Ecto neural progenitor cell (in vitro differentiated cells): ENCODE results near the gene TSPAN5.
"Not testable (repeated sequence)": the region's sequence is repeated elsewhere in the genome, so short reads cannot be mapped to it uniquely, and the experiment has no call there.

Experiments used
- DNase-seq: peaks from one replicate; pipeline ENCODE4 v3.0.0-alpha.2; 2018; ENCODE audit warnings: low spot score

TSPAN5 gene

DNA sequence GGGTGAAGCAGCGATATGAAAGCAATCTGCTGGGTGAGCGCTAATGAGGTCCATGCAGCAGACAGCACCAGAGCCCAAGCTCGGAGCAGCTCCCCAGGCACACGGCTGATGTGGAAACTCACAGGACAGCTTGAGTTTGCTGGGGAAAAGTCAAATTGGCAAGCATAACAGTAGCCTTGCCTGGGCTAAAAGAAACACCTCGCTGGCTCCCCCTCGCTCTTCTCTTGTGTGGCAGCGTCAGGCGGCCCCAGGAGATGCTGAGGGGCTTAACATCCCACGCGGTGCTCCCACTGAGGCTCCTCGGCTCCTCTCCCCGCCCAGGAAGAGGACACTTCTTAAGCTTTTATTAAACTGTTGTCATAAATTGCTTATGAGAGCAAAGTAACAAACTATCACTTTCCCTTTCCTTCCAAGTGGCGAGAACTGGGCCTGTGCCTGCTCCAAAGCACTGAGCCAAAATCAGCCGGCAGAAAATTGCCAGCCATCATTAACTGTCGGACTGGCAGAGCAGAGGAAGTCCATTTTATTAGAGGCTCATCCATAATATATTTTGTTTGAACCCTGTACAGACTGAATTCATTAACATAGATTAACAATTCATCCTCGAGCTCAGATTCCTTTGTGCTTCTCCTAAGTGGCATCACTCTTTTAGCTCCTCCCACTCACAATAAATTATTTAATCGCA, 111.4 kb downstream of the TSPAN5 start:
- no peak for DNase-seq

DNA sequence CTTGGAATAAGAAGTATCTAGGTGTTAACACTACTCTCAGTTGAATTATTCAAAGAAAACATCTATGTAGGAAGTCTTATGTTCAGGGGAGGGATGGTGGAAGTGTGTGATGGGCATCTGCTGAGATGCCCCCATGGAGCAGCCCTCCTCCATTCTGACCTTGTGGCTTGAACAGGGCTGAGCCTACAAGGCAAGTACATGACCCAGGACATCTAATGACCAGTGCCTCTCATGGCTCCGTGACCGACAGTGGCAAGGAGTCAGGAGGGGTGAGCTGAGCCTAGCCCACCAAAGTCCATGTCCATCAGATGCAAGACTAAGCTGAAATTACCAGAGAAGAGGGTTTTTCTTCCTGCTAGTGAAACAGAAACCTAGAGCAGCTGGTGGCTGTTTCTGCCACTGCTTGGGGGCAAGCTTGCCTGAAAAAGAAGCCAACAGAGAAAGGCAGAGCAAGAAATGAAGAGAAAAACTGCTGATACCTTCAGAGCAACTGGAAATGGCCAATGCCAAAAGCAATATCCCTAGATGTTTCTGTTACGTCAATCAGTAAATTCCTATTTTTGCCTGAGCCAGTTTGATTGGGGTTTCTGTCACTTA, 113.5 kb downstream of the TSPAN5 start:
- no peak for DNase-seq

DNA sequence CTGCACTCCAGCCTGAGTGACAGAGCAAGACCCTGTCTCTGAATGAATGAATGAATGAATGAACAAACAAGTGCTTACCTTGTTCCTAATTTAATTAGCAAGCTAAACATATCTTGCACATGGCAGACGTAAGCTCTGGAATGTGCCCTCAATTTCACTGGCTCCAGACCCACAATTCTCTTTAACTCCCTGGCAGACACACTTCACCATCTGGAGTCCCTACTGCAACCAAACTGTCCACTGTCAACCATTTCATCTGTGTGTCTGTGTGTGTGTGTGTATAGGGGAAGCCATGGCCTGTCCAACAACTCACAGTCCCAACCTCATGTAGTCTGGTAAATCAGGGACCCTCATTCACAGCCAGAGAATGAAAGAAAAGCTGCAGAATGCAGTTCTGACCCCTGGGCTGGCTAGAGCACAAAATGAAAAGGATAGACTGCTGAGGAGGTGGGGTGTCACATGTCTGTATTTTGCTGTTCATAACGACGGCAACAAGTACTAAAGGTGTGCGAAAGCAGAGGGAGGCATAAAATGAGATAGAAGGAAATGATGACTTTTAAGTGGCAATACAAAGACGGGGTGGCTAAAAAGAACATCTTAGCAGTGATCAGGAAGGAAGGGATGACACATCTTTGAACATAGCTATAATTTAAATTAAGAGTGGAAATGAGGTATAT, 114.1 kb downstream of the TSPAN5 start:
- no peak for DNase-seq

DNA sequence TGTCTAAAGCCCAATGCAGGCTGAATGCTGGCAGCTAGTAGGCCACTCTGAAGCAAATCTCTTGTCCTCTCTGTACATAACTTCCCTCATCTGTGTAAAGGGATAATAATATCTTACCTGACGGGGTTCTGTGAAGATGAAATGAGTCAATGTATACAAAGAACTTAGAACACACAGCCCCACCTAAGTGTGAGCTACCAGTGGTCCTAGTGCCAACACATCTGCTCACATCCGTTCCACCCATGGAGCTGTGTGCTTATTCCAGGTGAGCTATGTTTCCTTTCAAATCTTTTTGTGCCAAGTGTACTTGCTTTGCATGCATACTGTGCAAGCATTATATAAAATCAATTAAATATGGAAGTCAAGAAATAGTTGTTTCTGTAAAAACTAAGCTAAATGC, 116.4 kb downstream of the TSPAN5 start:
- no peak for DNase-seq

DNA sequence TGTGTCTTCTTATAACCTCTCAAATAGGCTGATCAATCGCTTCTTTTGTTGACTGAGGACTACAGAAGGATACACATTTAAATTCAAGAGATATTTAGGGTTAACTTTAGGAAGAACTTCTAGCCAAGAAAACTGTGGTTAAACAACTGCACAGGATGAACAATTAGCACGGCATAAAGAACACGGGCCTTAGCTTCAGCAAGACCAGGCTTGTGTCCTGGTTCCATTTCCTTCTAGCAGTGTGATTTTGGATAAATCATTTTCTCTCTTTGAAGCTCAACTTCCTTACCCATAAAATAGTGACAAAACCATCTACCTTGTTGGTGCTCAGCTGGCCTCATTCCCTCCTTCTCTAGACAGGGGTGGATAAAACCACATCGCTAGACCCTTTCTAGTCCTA, 117.6 kb downstream of the TSPAN5 start:
- no peak for DNase-seq

DNA sequence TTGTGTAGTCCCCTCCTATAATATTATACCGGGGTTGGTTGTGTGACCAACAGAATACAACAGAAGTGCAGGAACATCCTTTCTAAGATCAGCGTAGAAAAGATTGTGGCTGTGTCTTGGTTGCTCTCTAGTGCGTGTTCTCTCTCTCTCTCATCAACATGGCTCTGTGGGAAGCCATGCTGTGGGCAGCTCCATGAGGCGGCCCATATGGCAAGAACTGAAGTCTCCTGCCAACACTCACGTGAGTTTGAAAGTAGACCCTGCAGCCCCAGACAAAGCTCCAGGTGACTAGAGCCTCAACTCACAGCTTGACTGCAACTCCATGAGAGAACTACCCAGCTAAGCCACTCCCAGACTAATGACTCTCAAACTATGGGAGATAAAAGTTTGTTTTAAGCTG, 118.7 kb downstream of the TSPAN5 start:
- DNase-seq, result no peak

DNA sequence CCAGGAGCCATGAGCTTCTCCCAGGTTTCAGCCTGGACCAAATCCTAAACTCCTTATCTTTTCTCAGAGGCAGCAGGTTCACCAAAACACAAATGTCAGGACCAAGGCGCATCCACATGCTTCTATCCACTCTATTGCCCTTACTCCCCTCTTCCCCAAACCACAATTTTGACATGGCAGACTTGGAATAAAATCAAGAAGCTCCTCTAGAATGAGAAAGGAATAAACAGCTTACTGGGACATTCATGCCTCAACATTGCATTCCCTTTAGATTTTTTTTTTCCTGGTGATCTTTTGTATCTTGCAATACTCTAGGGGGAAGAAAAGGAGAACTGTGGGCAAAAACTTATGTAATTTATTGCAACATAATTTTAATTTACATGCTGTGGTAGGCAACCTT, 119.1 kb downstream of the TSPAN5 start:
- no peak for DNase-seq

DNA sequence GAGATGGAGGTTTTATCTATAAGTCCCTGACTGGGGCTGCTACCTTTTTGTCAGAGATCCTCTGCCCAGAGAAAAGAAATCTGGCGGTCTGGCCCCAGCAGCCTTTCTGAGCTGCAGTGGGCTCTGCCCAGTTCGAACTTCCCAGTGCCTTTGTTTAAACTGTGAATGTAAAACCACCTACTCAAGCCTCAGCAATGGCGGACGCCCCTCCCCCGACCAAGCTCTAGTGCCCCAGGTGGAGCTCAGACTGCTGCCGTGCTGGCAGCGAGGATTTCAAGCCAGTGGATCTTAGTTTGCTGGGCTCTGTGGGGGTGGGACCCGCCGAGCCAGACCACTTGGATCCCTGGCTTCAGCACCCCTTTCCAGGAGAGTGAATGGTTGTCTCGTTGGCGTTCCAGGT, 121.8 kb downstream of the TSPAN5 start:
- no peak for DNase-seq

DNA sequence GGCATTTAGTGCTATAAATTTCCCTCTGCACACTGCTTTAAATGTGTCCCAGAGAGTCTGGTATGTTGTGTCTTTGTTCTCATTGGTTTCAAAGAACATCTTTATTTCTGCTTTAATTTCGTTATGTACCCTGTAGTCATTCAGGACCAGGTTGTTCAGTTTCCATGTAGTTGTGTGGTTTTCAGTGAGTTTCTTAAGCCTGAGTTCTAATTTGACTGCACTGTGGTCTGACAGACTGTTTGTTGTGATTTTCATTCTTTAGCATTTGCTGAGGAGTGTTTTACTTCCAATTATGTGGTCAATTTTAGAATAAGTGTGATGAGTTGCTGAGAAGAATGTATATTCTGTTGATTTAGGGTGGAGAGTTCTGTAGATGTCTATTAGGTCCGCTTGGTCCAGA, 124.3 kb downstream of the TSPAN5 start:
- DNase-seq, result not testable (repeated sequence)

DNA sequence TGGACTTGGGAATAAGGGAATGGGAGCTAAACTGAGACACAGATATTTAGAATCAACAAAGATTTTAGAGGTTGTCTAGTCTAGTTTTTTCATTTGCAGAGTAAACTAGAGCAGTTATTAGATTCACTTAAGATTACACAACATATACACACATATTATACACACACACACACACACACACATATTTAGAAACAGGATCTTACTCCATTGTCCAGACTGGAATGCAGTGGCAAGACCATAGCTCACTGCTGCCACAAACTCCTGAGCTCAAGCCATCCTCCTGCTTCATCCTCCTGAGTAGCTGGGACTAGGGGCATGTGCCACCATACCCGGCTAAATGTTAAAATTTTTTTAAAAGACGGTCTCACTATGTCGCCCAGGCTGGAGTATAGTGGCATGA, 127.8 kb downstream of the TSPAN5 start:
- DNase-seq, result no peak

DNA sequence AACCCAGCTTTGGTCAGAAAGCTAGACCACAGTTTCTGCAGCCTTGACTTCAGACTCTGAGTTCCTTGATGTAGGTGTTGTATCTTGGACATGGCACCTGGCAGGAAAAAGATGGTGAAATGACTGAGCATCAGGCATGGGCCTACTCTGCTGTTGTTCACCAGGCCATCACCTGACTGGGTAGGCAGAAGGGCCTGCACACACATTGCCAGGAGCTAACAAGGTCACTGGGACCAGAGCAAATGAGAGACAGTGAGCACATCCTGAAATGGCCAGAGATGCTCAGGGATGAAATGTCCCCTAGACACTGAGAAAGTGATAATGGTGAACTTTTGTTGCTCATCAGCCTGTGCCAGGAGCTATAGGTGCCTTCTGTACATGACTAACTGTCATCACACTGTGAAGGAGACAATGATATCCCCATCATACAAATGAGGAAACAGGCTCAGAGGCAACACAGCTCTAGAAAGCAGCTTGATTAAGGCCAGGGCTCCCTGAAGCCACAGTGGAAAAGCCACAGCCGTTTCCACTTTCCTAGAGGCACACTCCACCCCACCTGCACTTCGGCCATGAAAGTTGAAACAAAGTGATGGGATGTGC, 128.3 kb downstream of the TSPAN5 start:
- no peak for DNase-seq

DNA sequence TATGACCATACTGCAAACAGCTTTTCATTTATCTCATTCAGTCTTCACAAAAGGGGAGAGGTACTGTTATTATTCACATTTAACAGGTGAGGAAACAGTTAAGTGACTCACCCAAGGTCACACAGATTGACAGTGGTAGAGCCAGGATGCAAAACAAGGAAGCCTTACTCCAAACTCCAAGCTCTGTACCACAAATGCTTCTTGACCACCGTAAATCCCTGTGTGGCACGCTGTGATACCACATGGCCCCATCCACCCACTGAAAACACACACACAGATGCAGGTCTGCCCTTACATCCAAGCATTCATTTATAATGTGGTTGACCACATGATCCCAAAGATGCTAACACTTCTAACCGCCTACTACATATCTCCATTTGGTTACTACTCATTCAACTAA, 129.5 kb downstream of the TSPAN5 start:
- DNase-seq, result no peak

DNA sequence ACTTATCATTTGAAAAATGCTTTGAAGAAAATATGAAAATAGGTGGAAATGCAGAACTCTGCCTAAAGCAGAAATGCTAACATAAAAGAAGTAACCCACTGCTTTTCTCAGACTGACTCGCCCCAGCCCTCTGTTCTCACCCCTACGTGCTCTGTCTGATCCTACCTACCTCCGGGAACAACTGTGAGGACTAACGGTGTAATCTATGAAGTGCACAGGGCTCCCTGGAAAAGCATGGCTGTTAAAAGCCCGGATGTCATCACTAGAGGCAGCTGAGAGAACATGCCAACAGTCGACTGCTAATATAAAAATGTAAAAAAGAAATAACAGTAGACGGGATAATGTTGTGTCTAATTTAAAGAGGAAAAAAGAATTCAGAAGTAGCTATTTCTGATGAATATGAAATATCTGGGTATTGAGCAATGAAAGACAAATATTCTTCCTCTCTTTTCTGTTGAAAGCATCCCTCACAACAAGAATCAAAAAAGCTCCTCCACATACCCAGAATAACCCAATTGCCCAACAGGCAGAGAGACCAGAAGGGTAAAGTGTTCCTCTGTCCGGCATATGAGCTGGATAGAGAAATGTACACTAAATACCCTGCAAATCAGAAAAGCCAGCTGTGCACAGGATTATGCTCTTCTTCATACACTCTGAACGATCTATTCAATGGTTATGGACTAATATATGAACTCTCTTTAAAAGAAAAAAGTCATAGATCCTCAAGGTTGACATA, 130.7 kb downstream of the TSPAN5 start:
- no peak for DNase-seq

DNA sequence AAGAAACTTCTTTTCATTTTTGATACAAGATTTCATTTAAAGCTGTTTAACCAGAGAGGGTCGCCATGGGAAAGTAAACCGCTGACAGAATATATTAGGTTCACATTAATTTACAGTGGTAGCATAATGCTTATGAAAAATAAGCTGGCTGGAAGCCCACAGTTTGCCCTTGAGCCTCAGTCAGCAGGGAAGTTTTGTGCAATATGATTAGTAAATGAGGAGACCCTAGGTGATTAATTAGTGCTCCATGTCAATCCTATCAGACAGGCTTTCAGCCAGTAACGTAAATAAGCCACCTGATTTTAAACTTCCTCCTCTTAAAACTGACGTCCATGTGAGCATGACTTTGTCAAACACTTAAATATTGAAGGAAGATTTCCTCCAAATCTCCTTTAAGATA, 134.2 kb downstream of the TSPAN5 start:
- DNase-seq, result no peak

DNA sequence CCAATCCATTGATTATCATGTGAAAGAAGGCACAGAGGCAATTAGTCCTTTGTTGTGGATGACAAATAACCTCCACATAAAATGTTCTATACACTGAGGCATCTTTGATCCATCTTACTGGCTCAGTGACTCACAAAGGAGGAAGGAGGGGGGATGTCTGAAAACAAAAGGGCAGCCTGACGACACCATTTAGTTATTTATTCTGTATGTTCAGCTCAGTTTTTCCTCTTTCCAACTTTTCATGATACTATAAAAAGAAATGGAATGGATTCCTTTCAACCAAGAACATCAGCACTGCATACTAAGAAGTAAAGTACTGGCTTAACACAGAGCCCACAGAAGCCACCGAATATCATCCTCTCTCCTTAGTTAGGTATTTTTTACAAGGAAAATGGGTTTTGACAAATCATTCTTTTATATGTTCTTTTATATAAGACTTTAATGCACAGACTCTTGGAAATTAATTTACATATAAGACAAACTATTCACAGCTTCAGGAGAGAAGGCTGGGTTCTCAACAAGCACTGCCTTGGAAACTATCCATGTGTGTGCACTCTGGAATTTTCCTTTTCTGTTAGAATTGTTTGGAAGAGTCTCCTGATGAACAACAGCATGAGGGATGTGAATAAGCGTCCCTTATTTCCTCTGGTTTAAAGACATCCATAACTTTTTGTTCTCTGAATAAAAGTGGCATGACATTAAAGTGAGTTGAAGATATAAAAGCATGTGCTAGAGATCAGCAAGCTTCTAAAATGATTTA, 135.6 kb downstream of the TSPAN5 start:
- no peak for DNase-seq

DNA sequence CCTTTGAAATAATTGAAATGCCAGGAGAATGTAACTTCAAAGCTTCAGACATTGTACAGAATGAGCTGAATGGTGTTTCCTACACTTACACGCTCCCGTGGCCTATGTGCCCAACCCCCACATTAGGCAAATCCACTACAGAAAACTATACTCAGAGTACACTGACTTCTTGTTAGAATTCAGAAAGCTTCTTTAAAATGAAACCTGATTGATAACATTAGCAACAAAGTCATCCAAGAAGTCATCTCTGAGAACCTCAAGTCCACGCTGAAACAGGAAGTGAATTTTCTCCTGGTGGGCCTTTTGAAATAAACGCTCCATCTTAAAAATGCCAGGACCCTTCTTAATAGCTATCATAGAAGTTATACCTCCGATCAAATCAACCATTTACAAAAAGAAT, 136.3 kb downstream of the TSPAN5 start:
- DNase-seq, result no peak

DNA sequence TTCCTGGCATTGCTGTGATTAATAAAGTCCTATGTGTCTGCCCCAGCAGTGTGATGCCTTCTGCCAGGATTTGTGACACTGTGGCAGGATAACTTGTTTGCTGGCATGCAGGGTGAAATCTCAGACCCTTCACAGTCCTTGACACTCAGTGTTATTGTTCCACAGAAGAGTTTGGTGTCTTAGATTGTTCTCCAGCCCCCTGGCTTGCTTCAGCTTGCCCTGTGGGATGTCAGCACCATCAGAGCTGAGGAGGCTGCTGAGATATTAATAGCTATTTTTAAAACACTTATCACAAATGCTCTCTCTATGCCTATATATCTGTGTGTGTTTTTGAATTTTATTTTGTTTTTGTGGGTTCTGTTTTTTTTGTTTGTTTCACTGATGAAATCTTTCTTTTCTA, 136.9 kb downstream of the TSPAN5 start:
- DNase-seq, result no peak

DNA sequence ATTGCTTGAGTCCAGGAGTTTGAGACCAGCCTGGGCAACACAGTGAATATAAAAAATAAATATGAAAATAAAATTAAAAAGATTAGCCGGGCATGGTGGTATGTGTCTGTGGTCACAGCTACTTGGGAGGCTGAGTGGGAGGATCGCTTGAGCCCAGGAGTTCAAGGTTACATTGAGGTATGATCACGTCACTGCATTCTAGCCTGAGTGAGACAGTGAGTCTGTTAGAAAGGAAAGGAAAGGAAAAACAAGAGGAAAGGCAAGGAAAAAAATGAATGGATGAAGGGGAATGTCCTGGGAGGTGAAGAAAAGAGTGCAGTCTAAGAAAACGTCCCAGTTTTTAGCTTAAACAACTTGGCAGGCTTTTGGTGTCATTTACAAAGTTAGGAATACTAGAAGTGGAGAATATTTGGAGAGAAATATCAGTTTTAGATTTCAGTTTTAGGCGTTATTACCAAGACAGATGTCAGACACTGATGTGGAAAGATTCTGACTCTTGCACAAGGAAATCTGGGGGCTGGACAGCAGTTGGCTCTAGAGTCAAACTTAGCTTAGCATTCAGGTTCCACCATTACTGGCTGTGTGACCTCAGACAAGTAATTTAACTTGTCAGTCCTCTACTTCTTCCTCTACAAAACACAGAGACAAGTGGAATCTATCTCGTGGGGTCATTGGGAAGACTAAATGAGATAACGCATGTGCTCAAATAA, 139.0 kb downstream of the TSPAN5 start:
- no peak for DNase-seq

DNA sequence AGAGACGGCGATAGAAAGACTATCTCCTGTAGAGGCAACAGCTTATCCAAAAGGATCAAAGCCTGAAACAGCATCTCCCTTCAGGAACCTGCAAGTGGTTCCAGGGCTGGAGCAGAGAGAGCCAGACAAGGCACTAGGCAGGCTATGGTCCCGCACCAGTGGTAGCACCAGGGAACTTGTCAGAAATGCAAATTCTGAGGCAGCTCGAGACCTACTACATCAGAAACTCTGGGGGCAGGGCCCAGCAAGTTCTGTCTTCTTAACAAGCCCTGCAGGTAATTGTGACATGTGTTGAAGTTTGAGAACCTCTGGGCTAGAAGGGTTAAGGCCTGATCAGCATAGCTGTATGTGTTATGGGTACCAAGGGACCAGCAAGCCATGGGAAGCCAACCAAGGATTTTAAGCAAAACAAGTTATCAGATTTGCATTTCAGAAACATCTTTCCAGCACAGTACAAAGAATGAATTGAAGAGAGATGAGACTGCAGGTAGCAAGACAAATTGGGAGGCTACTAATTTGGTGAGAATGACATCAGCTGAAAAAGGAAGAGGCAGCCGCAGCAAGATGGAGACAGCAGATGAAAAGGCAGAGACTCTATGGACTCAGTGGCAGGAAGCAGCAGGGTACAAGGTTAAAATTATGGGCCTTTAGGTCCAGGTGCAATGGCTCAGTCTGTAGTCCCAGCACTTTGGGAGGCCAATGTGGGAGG, 139.7 kb downstream of the TSPAN5 start:
- no peak for DNase-seq

DNA sequence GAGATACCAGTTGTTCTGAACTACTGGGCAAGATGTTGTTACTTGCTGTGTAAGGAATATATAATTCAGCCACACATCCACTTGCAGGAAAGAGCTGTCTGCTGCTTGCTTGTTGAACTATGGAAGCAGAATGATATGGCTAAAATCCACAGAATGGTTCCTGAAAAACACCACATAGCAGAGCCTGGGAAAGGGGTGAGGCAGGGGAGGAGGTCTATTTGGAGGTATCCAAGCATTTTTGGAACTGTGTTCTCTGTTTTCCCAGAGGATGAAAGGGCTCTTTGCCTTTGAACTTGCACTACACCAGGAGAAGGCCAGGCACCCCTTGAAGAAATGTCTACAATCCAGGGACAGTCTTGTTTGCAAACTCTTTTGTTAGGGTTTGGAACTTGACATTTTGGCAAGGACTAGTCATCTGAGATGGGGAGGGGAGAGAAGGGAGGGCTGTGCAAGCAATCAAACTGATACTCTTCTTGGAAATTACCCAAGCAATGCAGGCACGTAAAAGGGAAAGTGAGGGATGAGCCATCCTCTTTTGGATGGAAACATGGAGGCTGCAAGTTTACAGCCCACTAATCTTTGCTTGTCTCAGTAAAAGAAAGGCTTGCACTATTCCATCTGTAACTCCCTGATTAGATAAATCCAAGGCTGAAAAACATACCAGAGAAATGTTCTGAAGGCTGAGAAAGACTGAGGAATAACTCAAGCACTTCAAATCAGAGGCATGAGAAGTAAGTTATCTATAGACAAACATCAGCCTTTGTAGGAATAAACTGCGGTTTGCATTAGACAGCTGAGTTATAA, 141.0 kb downstream of the TSPAN5 start:
- no peak for DNase-seq
